Measurements from ENCODE around the gene GREB1L.
"Not testable (repeated sequence)": the region's sequence is repeated elsewhere in the genome, so short reads cannot be mapped to it uniquely, and the experiment has no call there.

GREB1L gene

GRCh38 chr18:21366896-21367295, 124.9 kb downstream of the GREB1L start:
- Histone ChIP-seq H3K36me3 (ENCODE audit: control insufficient read depth, insufficient read depth, low read length, severe bottlenecking) (no peaks in the 10 kb centered on the region), H3K9me3 (ENCODE audit: control insufficient read depth, low read length) (no peaks in the 10 kb centered on the region), H3K4me1 (ENCODE audit: control insufficient read depth, insufficient read depth, low read length) (peaks cover 36% of the 10 kb centered on the region), H3K9ac (ENCODE audit: low read length) (no peak overlapping the region), H3K4me3 (ENCODE audit: low read length) (no peak overlapping the region), H3K27me3 (replicated peaks; ENCODE audit: control insufficient read depth, insufficient read depth, low read length) (no peaks in the 10 kb centered on the region)
- no peak for DNase-seq (ENCODE audit: low read depth)

- H3K36me3 ChIP-seq (ENCODE audit: control insufficient read depth, insufficient read depth, low read length, severe bottlenecking) = no peaks in the 10 kb centered on the region
- no peak overlapping the region for H3K9ac ChIP-seq (ENCODE audit: low read length)
- peaks cover 21% of the 10 kb centered on the region for H3K4me1 ChIP-seq (ENCODE audit: control insufficient read depth, insufficient read depth, low read length)
These were observed 127.1 kb downstream of the GREB1L start for GRCh38 chr18:21369146-21369545.

GRCh38 chr18:21369597-21369996, 127.6 kb downstream of the GREB1L start:
- not testable (repeated sequence) for H3K9me3 ChIP-seq (ENCODE audit: control insufficient read depth, low read length); H3K27me3 ChIP-seq (replicated peaks; ENCODE audit: control insufficient read depth, insufficient read depth, low read length); DNase-seq (ENCODE audit: low read depth); H3K4me3 ChIP-seq (ENCODE audit: low read length); H3K36me3 ChIP-seq (ENCODE audit: control insufficient read depth, insufficient read depth, low read length, severe bottlenecking); H3K9ac ChIP-seq (ENCODE audit: low read length)
- H3K4me1 ChIP-seq (ENCODE audit: control insufficient read depth, insufficient read depth, low read length) = peaks cover 21% of the 10 kb centered on the region

More at GRCh38 chr18:21369146-21369545, 127.1 kb downstream of the GREB1L start:
- Histone ChIP-seq H3K4me3 (ENCODE audit: low read length) (no peak overlapping the region), H3K27me3 (replicated peaks; ENCODE audit: control insufficient read depth, insufficient read depth, low read length) (no peaks in the 10 kb centered on the region), H3K9me3 (ENCODE audit: control insufficient read depth, low read length) (no peaks in the 10 kb centered on the region)
- no peak for DNase-seq (ENCODE audit: low read depth)

- Histone ChIP-seq H3K4me3 (ENCODE audit: low read length) (no peak overlapping the region), H3K9me3 (ENCODE audit: control insufficient read depth, low read length) (no peaks in the 10 kb centered on the region), H3K9ac (ENCODE audit: low read length) (no peak overlapping the region), H3K4me1 (ENCODE audit: control insufficient read depth, insufficient read depth, low read length) (peaks cover 11% of the 10 kb centered on the region), H3K36me3 (ENCODE audit: control insufficient read depth, insufficient read depth, low read length, severe bottlenecking) (peaks cover 6% of the 10 kb centered on the region), H3K27me3 (replicated peaks; ENCODE audit: control insufficient read depth, insufficient read depth, low read length) (no peaks in the 10 kb centered on the region)
- DNase-seq (ENCODE audit: low read depth) = no peak
These were observed 141.0 kb downstream of the GREB1L start for GRCh38 chr18:21383031-21383430.

GRCh38 chr18:21386523-21387240, 144.7 kb downstream of the GREB1L start:
- peaks cover 23% of the 10 kb centered on the region for H3K4me1 ChIP-seq (ENCODE audit: control insufficient read depth, insufficient read depth, low read length)
- H3K9ac ChIP-seq (ENCODE audit: low read length) = no peak overlapping the region
- H3K36me3 ChIP-seq (ENCODE audit: control insufficient read depth, insufficient read depth, low read length, severe bottlenecking) = peaks cover 6% of the 10 kb centered on the region
- H3K4me3 ChIP-seq (ENCODE audit: low read length) = no peak overlapping the region
- H3K9me3 ChIP-seq (ENCODE audit: control insufficient read depth, low read length) = no peaks in the 10 kb centered on the region
- no peaks in the 10 kb centered on the region for H3K27me3 ChIP-seq (replicated peaks; ENCODE audit: control insufficient read depth, insufficient read depth, low read length)
- no peak for DNase-seq (ENCODE audit: low read depth)

- DNase-seq (ENCODE audit: low read depth) = peak; percentile 10
- H3K27me3 ChIP-seq (replicated peaks; ENCODE audit: control insufficient read depth, insufficient read depth, low read length) = no peaks in the 10 kb centered on the region
- H3K4me1 ChIP-seq (ENCODE audit: control insufficient read depth, insufficient read depth, low read length) = peaks cover 20% of the 10 kb centered on the region
- peaks cover 6% of the 10 kb centered on the region for H3K36me3 ChIP-seq (ENCODE audit: control insufficient read depth, insufficient read depth, low read length, severe bottlenecking)
- no peak overlapping the region for H3K4me3 ChIP-seq (ENCODE audit: low read length)
- H3K9ac ChIP-seq (ENCODE audit: low read length) = no peak overlapping the region
- H3K9me3 ChIP-seq (ENCODE audit: control insufficient read depth, low read length) = no peaks in the 10 kb centered on the region
These were observed 145.9 kb downstream of the GREB1L start for GRCh38 chr18:21387886-21388285.

- no peaks in the 10 kb centered on the region for H3K27me3 ChIP-seq (replicated peaks; ENCODE audit: control insufficient read depth, insufficient read depth, low read length)
- no peak overlapping the region for H3K4me3 ChIP-seq (ENCODE audit: low read length)
- no peak for DNase-seq (ENCODE audit: low read depth)
- H3K9me3 ChIP-seq (ENCODE audit: control insufficient read depth, low read length) = no peaks in the 10 kb centered on the region
- no peak overlapping the region for H3K9ac ChIP-seq (ENCODE audit: low read length)
- peaks cover 4% of the 10 kb centered on the region for H3K36me3 ChIP-seq (ENCODE audit: control insufficient read depth, insufficient read depth, low read length, severe bottlenecking)
- H3K4me1 ChIP-seq (ENCODE audit: control insufficient read depth, insufficient read depth, low read length) = peaks cover 29% of the 10 kb centered on the region
These were observed 147.3 kb downstream of the GREB1L start for GRCh38 chr18:21389283-21389682.

- Histone ChIP-seq H3K9me3 (ENCODE audit: control insufficient read depth, low read length) (no peaks in the 10 kb centered on the region), H3K9ac (ENCODE audit: low read length) (no peak overlapping the region), H3K4me3 (ENCODE audit: low read length) (no peak overlapping the region), H3K27me3 (replicated peaks; ENCODE audit: control insufficient read depth, insufficient read depth, low read length) (no peaks in the 10 kb centered on the region), H3K4me1 (ENCODE audit: control insufficient read depth, insufficient read depth, low read length) (peaks cover 34% of the 10 kb centered on the region), H3K36me3 (ENCODE audit: control insufficient read depth, insufficient read depth, low read length, severe bottlenecking) (peaks cover 2% of the 10 kb centered on the region)
- DNase-seq (ENCODE audit: low read depth) = no peak
These were observed 147.9 kb downstream of the GREB1L start for GRCh38 chr18:21389903-21390302.

- Histone ChIP-seq H3K9me3 (ENCODE audit: control insufficient read depth, low read length) (no peaks in the 10 kb centered on the region), H3K36me3 (ENCODE audit: control insufficient read depth, insufficient read depth, low read length, severe bottlenecking) (no peaks in the 10 kb centered on the region), H3K27me3 (replicated peaks; ENCODE audit: control insufficient read depth, insufficient read depth, low read length) (no peaks in the 10 kb centered on the region), H3K4me1 (ENCODE audit: control insufficient read depth, insufficient read depth, low read length) (peaks cover 39% of the 10 kb centered on the region), H3K4me3 (ENCODE audit: low read length) (peak overlapping the region; percentile 30), H3K9ac (ENCODE audit: low read length) (no peak overlapping the region)
- DNase-seq (ENCODE audit: low read depth) = peak; percentile 57
These were observed 149.1 kb downstream of the GREB1L start for GRCh38 chr18:21391074-21391673.

- Histone ChIP-seq H3K4me3 (ENCODE audit: low read length) (no peak overlapping the region), H3K27me3 (replicated peaks; ENCODE audit: control insufficient read depth, insufficient read depth, low read length) (no peaks in the 10 kb centered on the region), H3K36me3 (ENCODE audit: control insufficient read depth, insufficient read depth, low read length, severe bottlenecking) (no peaks in the 10 kb centered on the region), H3K9ac (ENCODE audit: low read length) (peak overlapping the region; percentile 34), H3K9me3 (ENCODE audit: control insufficient read depth, low read length) (no peaks in the 10 kb centered on the region), H3K4me1 (ENCODE audit: control insufficient read depth, insufficient read depth, low read length) (peaks cover 37% of the 10 kb centered on the region)
- DNase-seq (ENCODE audit: low read depth) = no peak
These were observed 152.0 kb downstream of the GREB1L start for GRCh38 chr18:21393986-21394385.

- peaks cover 18% of the 10 kb centered on the region for H3K4me1 ChIP-seq (ENCODE audit: control insufficient read depth, insufficient read depth, low read length)
These were observed 156.1 kb downstream of the GREB1L start for GRCh38 chr18:21398121-21398520.

More at GRCh38 chr18:21398121-21398520, 156.1 kb downstream of the GREB1L start:
- H3K4me3 ChIP-seq (ENCODE audit: low read length) = no peak overlapping the region
- H3K36me3 ChIP-seq (ENCODE audit: control insufficient read depth, insufficient read depth, low read length, severe bottlenecking) = peaks cover 3% of the 10 kb centered on the region
- no peak for DNase-seq (ENCODE audit: low read depth)
- no peak overlapping the region for H3K9ac ChIP-seq (ENCODE audit: low read length)
- no peaks in the 10 kb centered on the region for H3K9me3 ChIP-seq (ENCODE audit: control insufficient read depth, low read length)
- H3K27me3 ChIP-seq (replicated peaks; ENCODE audit: control insufficient read depth, insufficient read depth, low read length) = no peaks in the 10 kb centered on the region
